HG03135 (cell line): ENCODE data around the gene WDR5B.
"Not testable (repeated sequence)": the region's sequence is repeated elsewhere in the genome, so short reads cannot be mapped to it uniquely, and the experiment has no call there.

Experiments used
- ATAC-seq: cut with Tn5 transposase; IDR thresholded peaks from one replicate; pipeline ENCODE4 v1.9.1; 2021; ENCODE audit warnings: mild to moderate bottlenecking, moderate library complexity; ENCODE audit not compliant: unreplicated experiment

Gene WDR5B

DNA sequence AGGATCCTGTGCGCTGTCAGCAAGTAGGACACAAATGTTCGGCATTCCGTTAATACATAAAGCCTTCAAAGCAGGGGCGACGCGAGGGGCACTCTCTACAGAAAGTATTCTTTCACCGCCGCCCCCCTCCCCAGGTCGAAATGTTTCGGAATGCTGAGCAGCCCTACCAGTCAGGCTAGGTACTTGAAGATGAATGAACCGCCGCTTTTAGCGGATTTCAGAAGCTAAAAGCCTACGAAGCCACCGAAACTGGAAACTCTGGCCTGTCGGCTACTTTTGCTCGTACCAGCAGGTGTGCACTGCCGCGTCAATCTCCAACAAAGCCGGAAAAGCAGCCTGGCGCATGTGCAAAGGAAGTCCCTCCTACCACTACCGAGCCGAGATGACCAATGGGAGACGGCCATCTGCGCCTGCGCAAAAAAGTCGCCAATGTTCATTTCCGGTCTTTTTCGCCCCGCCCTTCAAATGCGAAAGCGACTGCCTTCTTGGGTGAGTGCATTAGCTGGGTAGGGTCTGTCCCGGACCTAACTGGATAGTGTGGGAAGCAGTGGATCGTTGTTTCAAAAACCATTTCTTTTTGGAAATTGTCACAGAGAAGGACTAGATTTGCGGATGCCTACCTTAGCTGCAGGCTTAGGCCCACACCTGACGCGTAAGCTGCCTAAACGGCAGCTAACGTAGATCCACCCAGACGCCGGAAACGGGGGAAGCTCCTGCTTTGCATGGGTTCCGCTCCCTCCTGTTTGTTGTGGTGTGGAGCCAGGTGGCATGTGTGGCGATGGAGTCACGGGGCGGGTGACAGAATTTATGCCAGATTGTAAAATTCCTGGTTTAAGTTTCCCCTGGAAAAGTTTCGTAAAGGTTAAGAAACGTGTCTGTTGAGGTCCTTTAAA is at the start of gene WDR5B:
TSS of gene WDR5B (minus strand) at position 301 of the 893 bp plus-strand sequence. CDS start 534 bp downstream, outside the sequence.
- ATAC-seq = peak; percentile 82

DNA sequence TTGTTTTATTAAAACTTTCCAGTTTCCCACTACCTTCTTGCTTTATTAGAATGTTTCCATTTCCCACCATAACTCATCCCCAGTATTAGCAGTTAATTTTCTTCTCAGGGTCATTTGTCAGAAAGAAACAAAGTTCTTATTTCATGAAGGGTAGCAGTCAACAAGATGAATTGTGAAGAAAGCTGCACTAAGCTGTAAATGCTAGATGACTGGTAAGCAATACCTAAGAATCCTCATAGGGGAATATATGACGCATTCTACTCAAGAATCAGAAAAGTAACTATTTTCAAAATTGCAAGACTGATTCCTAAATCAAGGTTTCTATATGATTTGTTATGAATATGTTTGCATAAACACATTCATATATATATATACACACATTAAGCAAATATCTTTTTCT is 48.8 kb upstream of the WDR5B start:
- no peak for ATAC-seq

DNA sequence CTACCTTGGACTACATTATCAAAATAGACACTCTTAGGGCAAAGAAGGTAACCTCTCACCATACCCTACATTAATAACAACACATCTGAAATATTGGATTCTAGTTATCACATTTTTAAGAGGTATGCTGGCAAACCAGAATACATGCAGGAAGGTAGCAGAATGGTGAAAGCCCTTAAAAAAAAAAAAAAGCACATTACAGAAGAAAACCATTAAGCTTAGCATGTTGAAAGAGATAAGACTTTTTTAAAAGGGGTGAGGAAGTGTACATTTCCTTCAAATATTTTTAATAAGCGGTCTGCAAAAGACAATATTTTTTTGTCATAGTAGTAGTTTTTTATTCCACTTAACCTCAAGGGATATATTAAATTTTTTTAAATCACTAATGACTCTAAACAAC is 46.5 kb upstream of the WDR5B start:
- ATAC-seq = no peak

DNA sequence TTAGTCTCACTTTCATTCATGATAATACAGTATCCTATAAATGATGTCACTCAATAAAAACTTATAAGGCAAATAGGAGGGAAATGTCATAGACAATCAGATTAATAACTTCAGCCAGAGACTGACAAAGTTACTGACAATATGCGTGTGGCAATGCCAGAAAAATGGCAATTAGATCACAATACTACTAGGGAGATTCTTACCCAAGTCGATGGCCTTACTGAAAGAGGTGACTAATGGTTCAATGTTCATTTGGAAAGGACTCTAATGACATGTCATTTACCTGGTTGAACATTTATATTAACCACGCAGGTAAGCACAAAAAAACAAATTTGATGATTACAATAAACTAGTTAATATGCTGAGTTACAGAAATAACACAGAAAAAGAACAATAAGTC is 45.9 kb upstream of the WDR5B start:
- ATAC-seq = no peak

DNA sequence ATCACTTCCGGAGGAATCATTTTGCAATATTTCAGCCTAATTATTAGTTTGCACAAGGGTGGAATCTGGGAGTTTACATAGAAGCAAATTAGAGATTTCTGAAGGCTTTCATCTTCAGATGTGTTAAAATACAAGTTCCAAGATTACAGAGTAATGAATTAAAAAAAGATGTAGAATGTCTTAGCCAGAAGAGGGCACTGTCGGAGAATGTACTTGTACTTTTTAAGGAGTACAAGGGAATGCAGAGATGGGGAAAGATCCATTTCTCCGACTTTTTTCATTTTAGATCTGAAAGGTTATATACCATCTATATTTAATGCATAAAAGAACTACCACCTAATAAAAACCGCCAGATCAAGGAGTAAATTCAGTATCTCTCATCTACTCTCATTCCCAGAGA is 43.1 kb upstream of the WDR5B start:
- ATAC-seq = no peak

DNA sequence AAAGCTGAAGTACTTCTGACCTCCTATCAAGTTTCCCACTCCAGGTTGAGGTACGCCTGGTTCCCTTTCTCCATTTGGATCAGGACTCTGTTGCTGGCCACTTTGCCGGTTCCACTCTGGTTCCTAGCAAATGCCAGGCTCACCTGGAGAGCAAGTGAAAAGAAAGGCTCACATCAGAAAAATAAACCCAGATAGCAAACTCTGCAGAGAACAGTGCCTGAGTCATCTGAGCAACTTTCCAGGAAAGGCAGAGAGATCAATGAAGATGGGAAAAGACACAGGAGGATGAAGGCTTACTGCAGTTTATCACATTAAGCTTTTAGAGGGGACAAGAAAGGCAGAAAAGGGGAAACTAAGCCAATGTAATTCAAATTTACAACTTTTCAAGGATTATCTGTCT is 41.8 kb upstream of the WDR5B start:
- no peak for ATAC-seq

DNA sequence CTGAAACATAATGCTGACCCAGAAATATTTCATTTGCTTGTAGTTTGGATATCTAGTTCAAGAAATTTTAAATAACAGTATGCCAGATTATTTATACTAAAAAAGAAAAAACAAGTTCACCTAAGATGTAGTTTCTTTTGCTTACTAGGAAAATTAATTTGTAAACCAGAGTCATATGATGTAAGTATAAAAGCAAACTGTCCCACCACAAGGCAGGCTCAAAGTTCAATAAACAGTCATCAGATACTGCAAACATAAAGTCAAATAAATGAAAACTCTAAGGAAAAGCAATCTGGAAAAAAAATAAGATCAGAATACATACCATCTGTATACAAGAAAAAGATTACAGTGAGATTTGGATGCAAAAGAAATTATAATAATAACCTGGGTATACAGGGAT is 40.2 kb upstream of the WDR5B start:
- ATAC-seq = no peak

DNA sequence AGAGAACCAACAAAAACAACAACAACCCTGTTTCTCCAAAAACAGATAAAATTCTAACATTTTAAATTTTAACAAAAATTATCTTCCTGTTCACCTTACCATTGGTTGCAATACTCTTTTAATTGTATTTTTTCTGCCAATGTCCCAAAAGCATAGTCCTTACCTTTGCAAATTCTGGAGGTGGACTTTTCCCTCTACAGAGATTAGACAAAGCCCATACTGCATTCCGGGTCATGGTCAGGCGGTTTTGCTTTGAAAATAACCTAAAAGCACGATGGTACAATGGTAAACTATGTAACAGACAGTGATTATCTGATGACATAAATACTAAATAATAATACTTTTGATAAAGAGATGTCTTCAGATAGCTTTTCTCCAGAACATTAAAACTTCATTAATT is 35.5 kb upstream of the WDR5B start:
- ATAC-seq = no peak

DNA sequence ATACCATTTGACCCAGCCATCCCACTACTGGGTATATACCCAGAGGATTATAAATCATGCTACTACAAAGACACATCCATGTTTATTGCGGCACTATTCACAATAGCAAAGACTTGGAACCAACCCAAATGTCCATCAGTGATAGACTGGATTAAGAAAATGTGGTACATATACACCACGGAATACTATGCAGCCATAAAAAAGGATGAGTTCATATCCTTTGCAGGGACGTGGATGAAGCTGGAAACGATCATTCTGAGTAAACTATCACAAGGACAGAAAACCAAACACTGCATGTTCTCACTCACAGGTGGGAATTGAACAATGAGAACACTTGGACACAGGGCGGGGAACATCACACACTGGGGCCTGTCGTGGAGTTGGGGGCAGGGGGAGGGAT is 32.4 kb upstream of the WDR5B start:
- not testable (repeated sequence) for ATAC-seq

DNA sequence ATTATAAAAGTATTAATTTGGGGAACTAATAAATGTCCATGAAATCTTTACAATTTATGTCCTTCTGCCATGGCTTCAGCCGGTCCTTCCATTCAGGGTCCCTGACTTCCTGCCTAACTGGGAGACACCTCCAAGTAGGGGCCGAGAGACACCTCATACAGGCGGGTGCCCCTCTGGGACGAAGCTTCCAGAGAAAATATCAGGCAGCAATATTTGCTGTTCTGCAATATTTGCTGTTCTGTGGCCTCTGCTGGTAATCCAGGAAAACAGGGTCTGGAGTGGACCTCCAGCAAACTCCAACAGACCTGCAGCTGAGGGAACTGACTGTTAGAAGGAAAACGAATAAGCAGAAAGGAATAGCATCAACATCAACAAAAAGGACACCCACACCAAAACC is 28.6 kb upstream of the WDR5B start:
- not testable (repeated sequence) for ATAC-seq

DNA sequence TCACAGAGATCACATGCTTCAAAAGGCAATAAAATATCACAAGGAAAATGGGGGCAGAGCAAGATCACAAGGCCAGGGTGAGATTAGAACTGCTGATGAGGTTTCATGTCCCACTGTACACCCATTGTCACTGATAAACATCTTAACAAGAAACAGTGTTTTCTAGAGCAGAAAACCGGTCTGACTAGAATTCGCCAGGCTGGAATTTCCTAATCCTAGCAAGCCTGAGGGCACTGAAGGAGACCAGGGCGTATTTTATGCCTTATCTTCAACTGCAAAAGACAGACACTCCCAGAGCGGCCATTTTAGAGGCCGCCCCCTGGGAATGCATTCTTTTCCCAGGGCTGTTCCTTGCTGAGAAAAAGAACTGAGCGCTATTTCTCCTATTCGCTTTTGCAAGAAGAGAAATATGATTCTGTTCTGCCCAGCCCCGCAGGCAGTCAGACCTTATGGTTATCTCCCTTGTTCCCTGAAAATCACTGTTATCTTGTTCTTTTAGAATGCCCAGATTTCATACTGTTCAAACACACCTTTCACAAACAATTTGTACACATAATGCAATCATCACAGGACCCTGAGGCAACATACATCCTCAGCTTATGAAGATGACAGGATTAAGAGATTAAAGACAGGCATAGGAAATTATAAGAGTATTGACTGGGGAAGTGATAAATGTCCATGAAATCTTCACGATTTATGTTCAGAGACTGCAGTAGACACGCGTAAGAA is 28.1 kb upstream of the WDR5B start:
- ATAC-seq = not testable (repeated sequence)

DNA sequence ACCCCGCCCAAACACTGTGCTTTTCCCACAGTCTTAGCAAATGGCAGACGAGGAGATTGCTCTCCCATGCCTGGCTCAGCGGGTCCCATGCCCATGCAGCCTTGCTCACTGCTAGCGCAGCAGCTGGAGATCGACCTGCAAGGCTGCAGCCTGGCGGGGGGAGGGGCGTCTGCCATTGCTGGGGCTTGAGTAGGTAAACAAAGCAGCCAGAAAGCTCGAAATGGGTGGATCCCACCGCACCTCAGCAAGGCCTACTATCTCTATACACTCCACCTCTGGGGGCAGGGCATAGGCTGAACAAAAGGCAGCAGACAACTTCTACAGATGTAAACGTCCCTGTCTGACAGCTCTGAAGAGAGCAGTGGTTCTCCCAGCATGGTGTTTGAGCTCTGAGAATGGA is 27.2 kb upstream of the WDR5B start:
- ATAC-seq = no peak

DNA sequence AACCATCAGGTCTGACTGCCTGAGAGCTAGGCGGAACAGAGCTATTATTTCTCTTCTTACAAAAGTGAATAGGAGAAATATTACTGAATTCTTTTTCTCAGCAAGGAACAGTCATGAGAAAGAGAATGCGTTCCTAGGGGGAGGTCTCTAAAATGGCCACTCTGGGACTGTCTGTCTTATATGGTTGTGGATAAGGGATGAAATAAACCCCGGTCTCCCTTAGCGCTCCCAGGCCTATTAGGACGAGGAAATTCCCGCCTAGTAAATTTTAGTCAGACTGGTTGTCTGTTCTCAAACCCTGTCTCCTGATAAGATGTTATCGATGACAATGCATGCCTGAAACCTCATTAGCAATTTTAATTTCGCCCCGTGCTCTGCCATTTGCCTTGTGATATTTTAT is 20.1 kb upstream of the WDR5B start:
- no peak for ATAC-seq

DNA sequence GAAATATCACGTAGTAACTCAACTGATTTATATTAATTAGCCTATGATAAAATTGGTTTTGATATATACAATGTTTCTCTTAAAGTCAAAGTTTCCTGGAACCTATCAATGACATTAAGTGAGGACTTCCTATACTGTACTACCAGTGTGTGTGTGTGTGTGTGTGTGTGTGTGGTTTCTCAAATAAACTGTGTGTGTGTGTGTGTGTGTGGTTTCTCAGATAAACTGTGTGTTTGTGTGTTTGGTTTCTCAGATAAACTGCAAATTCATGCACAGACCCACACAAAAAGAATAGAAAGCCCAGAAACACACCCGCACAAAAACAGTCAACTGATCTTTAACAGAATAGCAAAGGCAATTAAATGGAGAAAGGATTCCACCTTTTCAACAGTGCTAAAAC is 14.5 kb upstream of the WDR5B start:
- no peak for ATAC-seq

DNA sequence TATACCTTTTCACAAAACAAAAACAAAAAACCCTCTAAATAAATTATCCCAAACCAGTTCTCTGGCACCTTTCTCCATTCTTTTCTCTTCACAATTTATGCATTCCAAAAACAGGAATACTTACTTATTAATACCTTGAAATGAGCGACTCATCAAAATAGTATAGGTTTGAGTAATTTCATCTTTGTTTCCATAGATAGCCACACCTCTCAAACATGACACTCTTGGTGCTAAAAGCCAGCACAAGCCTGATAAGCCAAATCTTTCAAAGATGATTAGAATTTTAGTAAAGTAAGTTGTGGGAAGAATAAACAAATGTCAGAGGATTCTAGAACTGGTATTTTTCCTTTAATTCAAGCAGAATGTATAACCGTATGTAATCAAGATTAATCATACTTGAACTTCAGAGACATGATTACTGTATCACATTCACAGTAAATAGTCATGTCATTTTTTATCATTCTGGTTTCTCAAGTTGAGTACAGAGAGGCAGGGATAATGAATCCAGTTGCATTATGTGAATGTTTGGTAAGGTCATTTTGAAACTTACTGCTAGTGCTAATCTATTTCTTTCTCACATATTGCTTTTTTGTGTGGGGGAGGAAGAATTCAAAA is 12.1 kb upstream of the WDR5B start:
- no peak for ATAC-seq

DNA sequence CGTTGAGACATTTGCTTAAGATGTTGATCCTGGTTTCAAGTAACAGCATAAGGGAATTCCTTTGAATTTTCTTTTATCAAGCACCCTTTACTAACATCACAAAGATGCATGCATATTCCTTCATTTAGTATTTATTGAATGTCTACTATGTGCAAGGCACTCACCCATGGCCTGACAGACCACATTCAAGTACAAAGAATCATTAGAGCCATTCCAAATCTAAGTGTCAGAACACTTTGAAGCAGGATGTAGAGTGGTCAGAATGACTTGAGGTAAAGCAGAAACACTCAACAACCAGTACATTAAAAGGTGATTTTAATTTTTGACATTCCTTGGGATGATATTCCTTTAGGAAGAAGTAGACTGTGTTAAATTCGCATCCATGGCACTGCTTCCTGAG is 6.0 kb upstream of the WDR5B start:
- ATAC-seq = no peak

DNA sequence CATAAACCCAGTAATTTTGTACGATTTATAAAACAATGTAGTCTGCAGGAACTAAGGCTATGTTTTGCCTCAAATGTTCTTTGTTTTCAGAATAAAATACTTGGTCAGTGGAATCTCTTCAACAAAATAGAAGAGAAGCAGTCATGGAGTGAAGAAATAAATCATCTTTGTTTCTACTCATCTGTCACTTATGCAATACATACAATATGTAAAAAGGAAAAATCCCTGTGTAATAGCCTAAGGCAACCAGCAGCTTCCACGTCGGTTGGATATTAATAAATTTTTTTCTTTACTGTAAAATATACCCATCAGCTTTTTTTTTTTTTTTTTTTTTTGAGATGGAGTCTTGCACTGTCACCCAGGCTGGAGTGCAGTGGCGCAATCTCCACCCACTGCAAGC is 5.2 kb upstream of the WDR5B start:
- ATAC-seq = no peak

DNA sequence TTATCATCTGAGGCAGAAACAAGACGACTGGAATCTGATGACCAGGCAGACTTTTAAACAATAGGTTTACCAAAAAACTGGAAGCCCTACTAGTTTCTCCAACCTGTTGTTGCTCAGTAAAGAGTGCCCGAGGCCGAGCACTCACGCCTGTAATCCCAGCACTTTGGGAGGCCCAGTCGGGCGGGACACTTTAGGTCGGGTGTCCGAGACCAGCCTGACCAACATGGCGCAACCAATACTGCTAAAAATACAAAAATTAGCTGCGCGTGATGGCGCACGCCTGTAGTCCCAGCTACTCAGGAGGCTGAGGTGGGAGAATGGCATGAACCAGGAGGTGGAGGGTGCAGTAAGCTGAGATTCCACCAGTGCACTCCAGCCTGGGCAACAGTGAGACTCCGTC is 1.1 kb upstream of the WDR5B start:
- ATAC-seq = no peak

DNA sequence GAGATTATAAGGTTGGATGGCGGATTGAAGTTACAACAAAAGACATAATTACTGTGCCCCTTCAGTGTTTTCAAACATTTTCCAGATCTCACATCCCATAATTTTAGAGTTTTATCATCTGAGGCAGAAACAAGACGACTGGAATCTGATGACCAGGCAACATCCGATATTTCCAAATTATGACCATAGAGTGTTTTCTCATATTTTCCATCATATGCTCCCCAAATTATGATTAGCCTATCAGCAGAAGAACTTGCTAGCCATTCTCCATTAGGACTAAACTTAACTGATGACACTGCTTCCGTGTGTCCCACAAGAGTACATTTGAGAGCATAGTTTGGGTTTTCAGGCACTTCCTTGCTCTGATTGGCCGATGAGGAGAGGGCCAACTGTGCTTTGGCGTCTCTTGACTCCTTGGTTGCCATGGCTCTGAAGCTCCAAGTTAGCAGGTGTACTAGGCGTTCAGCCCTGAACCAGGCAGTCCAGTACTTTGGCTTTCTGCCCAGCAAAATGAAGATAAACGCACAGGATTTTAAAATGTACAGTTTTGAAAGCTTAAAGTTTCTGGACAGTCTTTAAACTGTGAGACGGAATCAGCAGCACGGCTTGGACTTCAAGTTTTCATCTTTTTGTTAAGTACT is 638 bp downstream of the WDR5B start:
- peak; percentile 56 for ATAC-seq

DNA sequence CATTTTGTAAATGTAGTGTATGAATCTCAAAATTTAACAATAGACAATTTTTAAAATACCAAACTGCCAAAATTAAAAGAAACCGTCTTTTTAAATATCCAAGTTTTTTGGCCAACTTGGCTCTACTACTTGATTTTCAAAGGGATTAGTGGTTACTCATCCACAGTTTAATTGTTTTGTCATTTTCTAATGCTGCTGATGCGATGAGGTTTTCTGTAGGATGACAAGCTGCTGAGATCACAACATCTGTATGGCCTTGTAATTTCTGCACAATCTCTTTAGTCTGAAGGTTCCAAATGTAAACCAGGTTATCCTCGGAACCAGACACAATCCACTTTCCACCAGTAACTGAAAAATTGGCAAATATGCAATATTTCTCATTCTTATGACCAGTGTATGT is 1.5 kb downstream of the WDR5B start:
- no peak for ATAC-seq

DNA sequence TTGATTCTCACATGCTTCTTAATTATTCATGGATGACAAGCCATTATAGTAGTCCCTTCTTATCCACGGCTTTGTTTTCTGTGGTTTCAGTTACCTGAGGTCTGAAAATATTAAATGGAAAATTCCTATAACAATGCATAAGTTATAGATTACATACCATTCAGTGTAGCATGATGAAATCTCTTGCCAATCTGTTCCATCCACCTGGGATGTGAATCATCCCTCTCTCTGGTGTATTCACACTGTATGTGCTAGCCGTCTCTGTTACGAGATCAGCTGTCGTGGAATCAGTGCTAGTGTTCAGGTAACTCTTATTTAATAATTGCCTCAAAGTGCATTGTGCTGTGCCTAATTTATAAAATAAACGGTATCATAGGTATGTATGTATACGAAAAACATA is 5.2 kb downstream of the WDR5B start:
- no peak for ATAC-seq
